K562 (cell line): ENCODE data around the gene DLGAP5. TPM values are rescaled to one million over a fixed set of nuclear protein-coding genes. Genes with fewer than 3 reads are reported as not detected.

Source experiments
- ATAC-seq: fragments of 200-7000 bp; cut with Tn5 transposase; 3 replicates; pipeline ENCODE4 v1.9.1; 2020; ENCODE audit warnings: moderate library complexity
- BruUV-seq: library from RNA; stranded (reverse); fragments of 400-500 nt; replicated peaks from 2 replicates; lab custom pipeline; 2021; lab: Mats Ljungman, UMichigan
- CTCF ChIA-PET: fragments of 300-600 bp; formaldehyde crosslinking; extraction: SDS; loops from one replicate; lab custom pipeline; 2021; ENCODE audit warnings: low intra/inter-chr PET ratio; lab: Yijun Ruan, JAX
- POLR2A ChIA-PET: fragments of 300-600, 350-650 bp; sonication (Branson Sonifier 250); formaldehyde crosslinking; extraction: SDS; loops from one replicate; lab custom pipeline; 2021; ENCODE audit warnings: antibody characterized with exemption, inconsistent platforms; lab: Yijun Ruan, JAX
- DNase-seq, 4 experiments: peaks; one replicate each; pipeline versions ENCODE4 v3.0.0 to v3.0.0-alpha.2; 2011 to 2018; ENCODE audit warnings: low spot score in 3 of 4, mixed read lengths in 3 of 4; ENCODE audit errors: extremely low read depth in 1 of 4
- FAIRE-seq: peaks from 2 replicates; lab custom pipeline; 2011; peaks lifted over from hg19 to GRCh38; lab: Jason Lieb, UNC
- H2AFZ ChIP-seq: 2 replicates; pipeline ENCODE4 v1.6.0; 2011; ENCODE audit warnings: low read depth, low read length, control low read depth, inconsistent platforms
- H3K27ac ChIP-seq: fragments of 200-600 bp; 3 replicates; pipeline ENCODE4 v1.8.0; 2011; ENCODE audit warnings: low read depth, mild to moderate bottlenecking, control low read depth, inconsistent platforms, low read length, moderate library complexity, mixed read lengths; ENCODE audit errors: extremely low read depth
- H3K27me3 ChIP-seq, 2 experiments: fragments of 300-600 bp in 1 of 2; 2 replicates in 1 of 2; 3 replicates in 1 of 2; pipeline versions ENCODE4 v1.6.0 to v1.8.0; 2011; ENCODE audit warnings: inconsistent platforms in 2 of 2, low read length in 2 of 2, mild to moderate bottlenecking in 1 of 2, mixed read lengths in 1 of 2, moderate library complexity in 1 of 2; ENCODE audit not compliant: control insufficient read depth in 2 of 2, insufficient read depth in 2 of 2
- H3K36me3 ChIP-seq: fragments of 300-600 bp; 3 replicates; pipeline ENCODE4 v1.8.0; 2011; ENCODE audit warnings: mild to moderate bottlenecking, low read length, inconsistent platforms; ENCODE audit not compliant: control insufficient read depth, insufficient read depth
- H3K4me1 ChIP-seq, 2 experiments: fragments of 200-600 bp in 1 of 2; replicated peaks in 1 of 2; 2 replicates in 1 of 2; 3 replicates in 1 of 2; pipeline versions ENCODE4 v1.5.1 to v1.8.0; 2011; ENCODE audit warnings: inconsistent platforms in 2 of 2, low read length in 2 of 2, mild to moderate bottlenecking in 1 of 2, mixed read lengths in 1 of 2, moderate library complexity in 1 of 2; ENCODE audit not compliant: control insufficient read depth in 2 of 2, insufficient read depth in 2 of 2
- H3K4me2 ChIP-seq: 2 replicates; pipeline ENCODE4 v1.6.1; 2011; ENCODE audit warnings: low read length, control low read depth, inconsistent platforms, mixed read lengths; ENCODE audit not compliant: insufficient read depth
- H3K4me3 ChIP-seq: fragments of 200-600 bp; sonication (generic), shearing (Covaris generic); 2 replicates; pipeline ENCODE4 v1.5.1; 2016; ENCODE audit warnings: control low read depth, inconsistent platforms
- H3K79me2 ChIP-seq: fragments of 200-600 bp; 3 replicates; pipeline ENCODE4 v1.8.0; 2011; ENCODE audit warnings: low read length, inconsistent platforms; ENCODE audit not compliant: control insufficient read depth, insufficient read depth
- H3K9ac ChIP-seq, 2 experiments: 2 replicates each; pipeline versions ENCODE4 v1.6.0 to v1.6.1; 2011; ENCODE audit warnings: low read depth in 2 of 2, low read length in 2 of 2, control low read depth in 1 of 2, inconsistent platforms in 1 of 2, mild to moderate bottlenecking in 1 of 2, mixed read lengths in 1 of 2; ENCODE audit not compliant: insufficient read depth in 1 of 2
- H3K9me1 ChIP-seq: one replicate; pipeline ENCODE4 v1.6.0; 2011; ENCODE audit warnings: inconsistent platforms, mild to moderate bottlenecking, low read length, moderate library complexity; ENCODE audit not compliant: control insufficient read depth, insufficient read depth
- H3K9me3 ChIP-seq: replicated peaks from 2 replicates; pipeline ENCODE4 v1.5.1; 2011; ENCODE audit warnings: low read depth, low read length, inconsistent platforms; ENCODE audit not compliant: control insufficient read depth, insufficient read depth
- H4K20me1 ChIP-seq: replicated peaks from 2 replicates; pipeline ENCODE4 v1.6.1; 2011; ENCODE audit warnings: low read length, inconsistent platforms, mixed read lengths; ENCODE audit not compliant: control insufficient read depth, insufficient read depth
- CC2D1A ChIP-seq: fragments of 450-650 bp; IDR thresholded peaks from 2 replicates; pipeline ENCODE4 v1.6.1; 2017; ENCODE audit warnings: mild to moderate bottlenecking
- CEBPB ChIP-seq: fragments of 450-650 bp; IDR thresholded peaks from 2 replicates; pipeline ENCODE4 v1.6.1; 2016; ENCODE audit warnings: missing genetic modification characterization, missing compliant biosample characterization
- ETV5 ChIP-seq: sonication (generic); formaldehyde crosslinking; IDR thresholded peaks from 2 replicates; pipeline ENCODE4 v1.4.0; 2020; ENCODE audit warnings: low read depth, mild to moderate bottlenecking, missing genetic modification reagents
- ZBTB7A ChIP-seq: IDR thresholded peaks from 2 replicates; pipeline ENCODE4 v1.6.1; 2011; ENCODE audit warnings: low read depth, mild to moderate bottlenecking, low read length, moderate library complexity, borderline replicate concordance; ENCODE audit not compliant: control insufficient read depth
- WGBS: fragments of 100-300 bp; shearing (Covaris generic); methylation state at CpG from one replicate; pipeline ENCODE4 v1.1.6; 2016; ENCODE audit warnings: low coverage, mixed read lengths; ENCODE audit not compliant: insufficient coverage; ENCODE audit errors: missing lambda C conversion rate; 5-methylcytosine and 5-hydroxymethylcytosine counted together
- in situ Hi-C: fragments of 300-500 bp; cut with MboI; formaldehyde crosslinking; loops from 4 replicates; pipeline ENCODE4 v1.15.0; 2018; ENCODE audit warnings: inconsistent platforms, mixed read lengths
- intact Hi-C: fragments of 100-400 bp; cut with micrococcal nuclease; formaldehyde crosslinking; loops from 2 replicates; pipeline ENCODE4 v1.14.2; 2022
- polyA plus RNA-seq, 8 experiments: library from polyadenylated mRNA; depleted of rRNA in 4 of 8; stranded (reverse) in 5 of 8; unstranded in 3 of 8; fragments of >200 nt; fragmentation: Nextera tagmentation in 2 of 8; fragmentation: Illumina TruSeq in 1 of 8; extraction: Ambion mirVana in 2 of 8; extraction: Trizol in 1 of 8; gene quantifications; 2 replicates each; pipeline versions ENCODE4 v1.2.1 to v1.2.3, GENCODE V29; 2011 to 2014; ENCODE audit warnings: inconsistent platforms in 1 of 8, missing spikeins in 1 of 8
- total RNA-seq, 7 experiments: library from RNA; depleted of rRNA in 6 of 7; stranded (reverse); fragments of >200 nt in 6 of 7; fragmentation: Illumina TruSeq in 2 of 7; extraction: Trizol in 2 of 7; gene quantifications; 2 replicates each; pipeline versions ENCODE4 v1.2.1 to v1.2.3, GENCODE V29; 2011 to 2021; ENCODE audit warnings: low replicate concordance in 1 of 7
- TF ChIP-seq, protein P1 (sequence below), 2 experiments: IDR thresholded peaks; 2 replicates each; pipeline ENCODE4 v1.6.1; 2012; ENCODE audit warnings: improper control_type of control experiment in 2 of 2, low read depth in 2 of 2, low read length in 2 of 2, borderline replicate concordance in 1 of 2
- TF ChIP-seq, protein P2 (sequence below): fragments of 200-800 bp; sonication (Bioruptor generic); IDR thresholded peaks from 2 replicates; pipeline ENCODE4 v1.6.1; 2016; ENCODE audit warnings: missing genetic modification characterization, missing compliant biosample characterization

DLGAP5 gene
- total and polyA plus RNA-seq, 9 of the 15 experiments (the other 6 are each of a cell fraction or from before 2014, with no cell fraction given): 39.1 to 80.0 (median 59.9) TPM

DNA sequence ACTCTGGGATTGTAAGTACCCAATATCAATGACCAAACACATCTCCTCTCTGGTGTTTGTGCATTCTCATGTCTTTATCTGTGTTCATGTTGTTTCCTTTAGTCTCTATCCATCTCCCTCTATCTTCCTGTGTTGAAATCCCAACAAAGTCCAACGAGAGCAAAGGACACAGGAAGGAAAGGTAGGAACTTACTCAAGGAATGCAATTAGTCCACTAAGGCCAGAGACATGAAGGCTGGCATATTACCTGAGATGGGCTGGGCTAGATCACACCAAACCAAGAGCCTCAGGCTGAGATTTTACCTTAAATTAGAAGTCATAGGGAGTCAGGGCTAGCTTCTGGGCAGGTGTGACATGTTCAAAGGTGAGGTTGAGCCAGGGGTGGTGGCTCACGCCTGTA is 76.7 kb downstream of the DLGAP5 start:
- H3K4me1 ChIP-seq: peaks cover 9 to 28% of the 10 kb centered on the region in 2 experiments

More for the DNA sequence above, 76.7 kb downstream of the DLGAP5 start:
- Histone ChIP-seq H3K27me3 (no peaks in the 10 kb centered on the region), H3K4me3 (no peak overlapping the region), H3K9ac (no peak overlapping the region), H3K36me3 (no peaks in the 10 kb centered on the region), H3K27ac (no peak overlapping the region), H3K79me2 (no peaks in the 10 kb centered on the region), H3K9me3 (no peaks in the 10 kb centered on the region), H3K9me1 (no peaks in the 10 kb centered on the region), H3K4me2 (no peak overlapping the region), H4K20me1 (no peaks in the 10 kb centered on the region), H2AFZ (no peak overlapping the region)
- TF ChIP-seq, protein P1, sequence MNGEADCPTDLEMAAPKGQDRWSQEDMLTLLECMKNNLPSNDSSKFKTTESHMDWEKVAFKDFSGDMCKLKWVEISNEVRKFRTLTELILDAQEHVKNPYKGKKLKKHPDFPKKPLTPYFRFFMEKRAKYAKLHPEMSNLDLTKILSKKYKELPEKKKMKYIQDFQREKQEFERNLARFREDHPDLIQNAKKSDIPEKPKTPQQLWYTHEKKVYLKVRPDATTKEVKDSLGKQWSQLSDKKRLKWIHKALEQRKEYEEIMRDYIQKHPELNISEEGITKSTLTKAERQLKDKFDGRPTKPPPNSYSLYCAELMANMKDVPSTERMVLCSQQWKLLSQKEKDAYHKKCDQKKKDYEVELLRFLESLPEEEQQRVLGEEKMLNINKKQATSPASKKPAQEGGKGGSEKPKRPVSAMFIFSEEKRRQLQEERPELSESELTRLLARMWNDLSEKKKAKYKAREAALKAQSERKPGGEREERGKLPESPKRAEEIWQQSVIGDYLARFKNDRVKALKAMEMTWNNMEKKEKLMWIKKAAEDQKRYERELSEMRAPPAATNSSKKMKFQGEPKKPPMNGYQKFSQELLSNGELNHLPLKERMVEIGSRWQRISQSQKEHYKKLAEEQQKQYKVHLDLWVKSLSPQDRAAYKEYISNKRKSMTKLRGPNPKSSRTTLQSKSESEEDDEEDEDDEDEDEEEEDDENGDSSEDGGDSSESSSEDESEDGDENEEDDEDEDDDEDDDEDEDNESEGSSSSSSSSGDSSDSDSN (IDR thresholded peaks at IDR 0.05; ENCODE audit: borderline replicate concordance in 1 of 2, low read depth in 2 of 2, low read length in 2 of 2): no peak
- no peak for TF ChIP-seq CEBPB (tag)
- no peak for TF ChIP-seq ETV5 (CRISPR knock-in tag)
- TF ChIP-seq, protein P2, sequence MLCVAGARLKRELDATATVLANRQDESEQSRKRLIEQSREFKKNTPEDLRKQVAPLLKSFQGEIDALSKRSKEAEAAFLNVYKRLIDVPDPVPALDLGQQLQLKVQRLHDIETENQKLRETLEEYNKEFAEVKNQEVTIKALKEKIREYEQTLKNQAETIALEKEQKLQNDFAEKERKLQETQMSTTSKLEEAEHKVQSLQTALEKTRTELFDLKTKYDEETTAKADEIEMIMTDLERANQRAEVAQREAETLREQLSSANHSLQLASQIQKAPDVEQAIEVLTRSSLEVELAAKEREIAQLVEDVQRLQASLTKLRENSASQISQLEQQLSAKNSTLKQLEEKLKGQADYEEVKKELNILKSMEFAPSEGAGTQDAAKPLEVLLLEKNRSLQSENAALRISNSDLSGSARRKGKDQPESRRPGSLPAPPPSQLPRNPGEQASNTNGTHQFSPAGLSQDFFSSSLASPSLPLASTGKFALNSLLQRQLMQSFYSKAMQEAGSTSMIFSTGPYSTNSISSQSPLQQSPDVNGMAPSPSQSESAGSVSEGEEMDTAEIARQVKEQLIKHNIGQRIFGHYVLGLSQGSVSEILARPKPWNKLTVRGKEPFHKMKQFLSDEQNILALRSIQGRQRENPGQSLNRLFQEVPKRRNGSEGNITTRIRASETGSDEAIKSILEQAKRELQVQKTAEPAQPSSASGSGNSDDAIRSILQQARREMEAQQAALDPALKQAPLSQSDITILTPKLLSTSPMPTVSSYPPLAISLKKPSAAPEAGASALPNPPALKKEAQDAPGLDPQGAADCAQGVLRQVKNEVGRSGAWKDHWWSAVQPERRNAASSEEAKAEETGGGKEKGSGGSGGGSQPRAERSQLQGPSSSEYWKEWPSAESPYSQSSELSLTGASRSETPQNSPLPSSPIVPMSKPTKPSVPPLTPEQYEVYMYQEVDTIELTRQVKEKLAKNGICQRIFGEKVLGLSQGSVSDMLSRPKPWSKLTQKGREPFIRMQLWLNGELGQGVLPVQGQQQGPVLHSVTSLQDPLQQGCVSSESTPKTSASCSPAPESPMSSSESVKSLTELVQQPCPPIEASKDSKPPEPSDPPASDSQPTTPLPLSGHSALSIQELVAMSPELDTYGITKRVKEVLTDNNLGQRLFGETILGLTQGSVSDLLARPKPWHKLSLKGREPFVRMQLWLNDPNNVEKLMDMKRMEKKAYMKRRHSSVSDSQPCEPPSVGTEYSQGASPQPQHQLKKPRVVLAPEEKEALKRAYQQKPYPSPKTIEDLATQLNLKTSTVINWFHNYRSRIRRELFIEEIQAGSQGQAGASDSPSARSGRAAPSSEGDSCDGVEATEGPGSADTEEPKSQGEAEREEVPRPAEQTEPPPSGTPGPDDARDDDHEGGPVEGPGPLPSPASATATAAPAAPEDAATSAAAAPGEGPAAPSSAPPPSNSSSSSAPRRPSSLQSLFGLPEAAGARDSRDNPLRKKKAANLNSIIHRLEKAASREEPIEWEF (CRISPR knock-in tag): no peak
- TF ChIP-seq CC2D1A: no peak
- no peak for TF ChIP-seq ZBTB7A
- in situ Hi-C loops: no loop called here
- no peak for DNase-seq
- POLR2A ChIA-PET: no interaction called here
- WGBS: 88% methylated on average over 1 of the region's 2 CpGs
- FAIRE-seq: no peak
- no peak for ATAC-seq
- CTCF ChIA-PET: no interaction called here
- no TSS peak for BruUV-seq
- intact Hi-C loops: no loop called here
